Central memory CD8-positive, alpha-beta T cell (primary cell): Measurements from ENCODE around the gene BOLA1.

Source experiments
- ATAC-seq: fragments of 150-1000 bp; cut with Tn5 transposase; replicated peaks from 2 replicates; pipeline ENCODE4 v1.10.0; 2022; ENCODE audit warnings: mild to moderate bottlenecking, moderate FRiP score, moderate number of reproducible peaks; ENCODE audit not compliant: poor library complexity, severe bottlenecking; ENCODE audit errors: extremely low read depth
- DNase-seq, 2 donors: peaks; one replicate each; pipeline ENCODE4 v3.0.0; 2021; ENCODE audit warnings: low spot score in 2 of 2
- H3K27ac Mint-ChIP-seq: one replicate; pipeline ENCODE4 v1.8.0; 2022; ENCODE audit warnings: low read depth, mild to moderate bottlenecking, moderate library complexity, mixed read lengths
- H3K27me3 Mint-ChIP-seq: one replicate; pipeline ENCODE4 v1.8.0; 2022; ENCODE audit warnings: mixed read lengths
- H3K36me3 Mint-ChIP-seq: one replicate; pipeline ENCODE4 v1.8.0; 2022; ENCODE audit warnings: mild to moderate bottlenecking, moderate library complexity, mixed read lengths; ENCODE audit not compliant: insufficient read depth
- H3K4me1 Mint-ChIP-seq: one replicate; pipeline ENCODE4 v1.8.0; 2022; ENCODE audit warnings: mixed read lengths
- H3K4me3 Mint-ChIP-seq: one replicate; pipeline ENCODE4 v1.8.0; 2022; ENCODE audit warnings: mild to moderate bottlenecking, moderate library complexity, mixed read lengths
- H3K9me3 Mint-ChIP-seq: one replicate; pipeline ENCODE4 v1.8.0; 2022; ENCODE audit warnings: mixed read lengths

BOLA1 gene

DNA sequence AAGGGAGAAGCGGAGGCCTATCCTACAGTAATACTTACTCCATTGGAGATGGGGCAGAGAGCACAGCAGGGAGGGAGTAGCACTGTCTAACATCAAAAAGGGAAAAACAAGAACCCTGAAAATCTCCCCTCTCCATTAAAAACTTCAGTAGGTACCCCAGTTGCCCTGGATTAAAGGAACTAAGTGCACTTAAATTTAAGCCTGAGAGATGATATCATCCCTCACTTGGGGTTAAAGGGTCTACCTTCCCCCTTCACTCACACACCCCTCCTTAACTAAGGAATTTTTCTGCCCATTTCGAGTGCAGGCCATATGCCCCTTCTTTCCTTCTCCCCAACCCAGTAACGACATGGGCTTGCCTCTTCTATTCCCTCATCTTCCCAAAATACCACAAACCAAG is 41.1 kb downstream of the BOLA1 start:
- H3K4me3 Mint-ChIP-seq, result no peak overlapping the region
- peaks cover 3% of the 10 kb centered on the region for H3K36me3 Mint-ChIP-seq
- ATAC-seq, result no peak
- H3K4me1 Mint-ChIP-seq, result peaks cover 6% of the 10 kb centered on the region
- peak overlapping the region; percentile 74 for H3K27ac Mint-ChIP-seq
- H3K27me3 Mint-ChIP-seq, result no peaks in the 10 kb centered on the region
- H3K9me3 Mint-ChIP-seq, result no peaks in the 10 kb centered on the region
- no peak for DNase-seq

- DNase-seq (no peak), ATAC-seq (no peak)
- H3K9me3 Mint-ChIP-seq, result no peaks in the 10 kb centered on the region
- peaks cover 6% of the 10 kb centered on the region for H3K4me1 Mint-ChIP-seq
- H3K27me3 Mint-ChIP-seq, result no peaks in the 10 kb centered on the region
- H3K4me3 Mint-ChIP-seq, result no peak overlapping the region
- H3K27ac Mint-ChIP-seq, result no peak overlapping the region
- peaks cover 15% of the 10 kb centered on the region for H3K36me3 Mint-ChIP-seq
Measured at GRCh38 chr1:149942207-149942606, 42.8 kb downstream of the BOLA1 start.

- H3K27me3 Mint-ChIP-seq, result no peaks in the 10 kb centered on the region
- peaks cover 6% of the 10 kb centered on the region for H3K4me1 Mint-ChIP-seq
- DNase-seq (no peak), ATAC-seq (no peak)
- H3K4me3 Mint-ChIP-seq, result no peak overlapping the region
- H3K9me3 Mint-ChIP-seq, result no peaks in the 10 kb centered on the region
- H3K27ac Mint-ChIP-seq, result peak overlapping the region; percentile 82
- peaks cover 16% of the 10 kb centered on the region for H3K36me3 Mint-ChIP-seq
Measured at GRCh38 chr1:149942885-149943284, 43.5 kb downstream of the BOLA1 start.

- H3K9me3 Mint-ChIP-seq, result no peaks in the 10 kb centered on the region
- no peaks in the 10 kb centered on the region for H3K27me3 Mint-ChIP-seq
- no peak for ATAC-seq
- H3K4me3 Mint-ChIP-seq, result no peak overlapping the region
- H3K27ac Mint-ChIP-seq, result no peak overlapping the region
- H3K4me1 Mint-ChIP-seq, result no peaks in the 10 kb centered on the region
- no peak for DNase-seq
- H3K36me3 Mint-ChIP-seq, result peaks cover 23% of the 10 kb centered on the region
Measured at GRCh38 chr1:149945206-149945605, 45.8 kb downstream of the BOLA1 start.

DNA sequence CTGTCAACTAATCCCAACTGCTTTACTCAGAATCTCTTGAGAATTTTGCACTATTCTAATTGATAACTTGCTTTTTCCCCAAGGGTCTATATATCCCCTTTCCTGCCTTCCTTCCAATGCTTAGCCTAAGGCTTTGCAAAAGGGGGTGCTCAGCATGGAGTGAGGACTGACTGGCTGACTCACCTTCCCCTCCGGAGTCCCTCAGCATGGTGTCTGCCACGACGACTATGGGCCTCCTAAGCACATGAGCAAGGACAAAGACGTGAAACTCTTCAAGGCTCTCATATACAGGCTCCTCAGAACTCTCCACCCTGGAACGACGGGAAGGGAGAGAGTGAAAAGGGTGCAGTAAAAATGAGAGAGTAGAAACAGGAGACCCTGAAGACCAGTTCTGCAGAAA is 50.5 kb downstream of the BOLA1 start:
- no peaks in the 10 kb centered on the region for H3K27me3 Mint-ChIP-seq
- no peak for ATAC-seq
- H3K9me3 Mint-ChIP-seq, result no peaks in the 10 kb centered on the region
- peaks cover 30% of the 10 kb centered on the region for H3K36me3 Mint-ChIP-seq
- H3K4me3 Mint-ChIP-seq, result no peak overlapping the region
- no peaks in the 10 kb centered on the region for H3K4me1 Mint-ChIP-seq
- DNase-seq, result no peak
- H3K27ac Mint-ChIP-seq, result no peak overlapping the region
